HEK293T (cell line): ENCODE results near the gene TCP11.

Source experiments
- CTCF ChIA-PET: fragments of 350-600 bp; formaldehyde crosslinking; extraction: SDS; loops from one replicate; lab custom pipeline; 2021; ENCODE audit warnings: antibody characterized with exemption, inconsistent platforms; lab: Yijun Ruan, JAX
- POLR2A ChIA-PET: fragments of 350-600 bp; formaldehyde crosslinking; extraction: SDS; loops from one replicate; lab custom pipeline; 2020; ENCODE audit warnings: antibody characterized with exemption, inconsistent platforms; lab: Yijun Ruan, JAX
- DNase-seq: peaks from one replicate; pipeline ENCODE4 v3.0.0; 2012; ENCODE audit warnings: mixed read lengths; ENCODE audit errors: extremely low spot score
- ARNT ChIP-seq: fragments of 450-650 bp; IDR thresholded peaks from 2 replicates; pipeline ENCODE4 v1.6.1; 2017; ENCODE audit warnings: mild to moderate bottlenecking
- BHLHE40 ChIP-seq: fragments of 450-650 bp; IDR thresholded peaks from 2 replicates; pipeline ENCODE4 v1.6.1; 2016; ENCODE audit warnings: mild to moderate bottlenecking, moderate library complexity, borderline replicate concordance
- CTBP1 ChIP-seq: fragments of 450-650 bp; IDR thresholded peaks from 2 replicates; pipeline ENCODE4 v1.6.1; 2016; ENCODE audit warnings: borderline replicate concordance
- ELF4 ChIP-seq: fragments of 450-650 bp; IDR thresholded peaks from 2 replicates; pipeline ENCODE4 v1.6.1; 2017; ENCODE audit warnings: antibody characterized with exemption
- FOXA1 ChIP-seq: fragments of 450-650 bp; IDR thresholded peaks from 2 replicates; pipeline ENCODE4 v1.6.1; 2016; ENCODE audit warnings: mild to moderate bottlenecking
- FOXK2 ChIP-seq: fragments of 450-650 bp; IDR thresholded peaks from 2 replicates; pipeline ENCODE4 v1.6.1; 2016; ENCODE audit warnings: mild to moderate bottlenecking
- FOXM1 ChIP-seq: fragments of 450-650 bp; IDR thresholded peaks from 2 replicates; pipeline ENCODE4 v1.6.1; 2017; ENCODE audit warnings: mild to moderate bottlenecking, borderline replicate concordance
- HDGF ChIP-seq: fragments of 450-650 bp; IDR thresholded peaks from 2 replicates; pipeline ENCODE4 v1.6.1; 2017; ENCODE audit warnings: antibody characterized with exemption, borderline replicate concordance
- L3MBTL2 ChIP-seq: fragments of 450-650 bp; conservative IDR thresholded peaks from 2 replicates; pipeline ENCODE4 v1.6.1; 2016; ENCODE audit warnings: mild to moderate bottlenecking
- LEF1 ChIP-seq: fragments of 450-650 bp; IDR thresholded peaks from 2 replicates; pipeline ENCODE4 v1.6.1; 2017; ENCODE audit warnings: mild to moderate bottlenecking, borderline replicate concordance
- NFRKB ChIP-seq: fragments of 450-650 bp; IDR thresholded peaks from 2 replicates; pipeline ENCODE4 v1.6.1; 2016; ENCODE audit warnings: mild to moderate bottlenecking, moderate library complexity
- PKNOX1 ChIP-seq: fragments of 450-650 bp; IDR thresholded peaks from 2 replicates; pipeline ENCODE4 v1.6.1; 2016
- SP1 ChIP-seq: fragments of 450-650 bp; IDR thresholded peaks from 2 replicates; pipeline ENCODE4 v1.6.1; 2017
- SUZ12 ChIP-seq: fragments of 450-650 bp; IDR thresholded peaks from 2 replicates; pipeline ENCODE4 v1.6.1; 2016; ENCODE audit warnings: mild to moderate bottlenecking
- TARDBP ChIP-seq: fragments of 450-650 bp; IDR thresholded peaks from 2 replicates; pipeline ENCODE4 v1.6.1; 2016
- ZNF384 ChIP-seq: fragments of 450-650 bp; IDR thresholded peaks from 2 replicates; pipeline ENCODE4 v1.6.1; 2016

Gene TCP11

GRCh38 chr6:35073766-35074471 lies 67.2 kb downstream of the TCP11 start:
- TF ChIP-seq SP1 (no peak), NFRKB (no peak), BHLHE40 (no peak), FOXK2 (no peak), TARDBP (no peak), ZNF384 (no peak), LEF1 (no peak), PKNOX1 (no peak), HDGF (no peak), FOXA1 (no peak), FOXM1 (no peak)
- DNase-seq: no peak
- CTCF ChIA-PET: no interaction called here
- POLR2A ChIA-PET: no interaction called here

GRCh38 chr6:35073211-35073610 lies 67.9 kb downstream of the TCP11 start:
- CTCF ChIA-PET: no interaction called here
- DNase-seq: no peak
- POLR2A ChIA-PET: no interaction called here
- no peak for TF ChIP-seq ELF4
- TF ChIP-seq CTBP1: no peak
- no peak for TF ChIP-seq ARNT

- ChIA-PET CTCF (no interaction called here), POLR2A (no interaction called here)
- no peak for DNase-seq
- TF ChIP-seq NFRKB (no peak), FOXK2 (no peak), LEF1 (no peak), PKNOX1 (no peak), TARDBP (no peak), HDGF (no peak), SP1 (no peak), ELF4 (no peak), CTBP1 (no peak), ZNF384 (no peak), ARNT (no peak), L3MBTL2 (no peak), FOXM1 (no peak), FOXA1 (no peak), BHLHE40 (no peak)
Measured at GRCh38 chr6:35072698-35073055, 68.5 kb downstream of the TCP11 start.

GRCh38 chr6:35072051-35072697 lies 69.0 kb downstream of the TCP11 start:
- ChIA-PET CTCF (no interaction called here), POLR2A (no interaction called here)
- DNase-seq: no peak
- TF ChIP-seq SP1: no peak
- no peak for TF ChIP-seq BHLHE40
- no peak for TF ChIP-seq CTBP1
- no peak for TF ChIP-seq FOXM1
- TF ChIP-seq HDGF: no peak
- TF ChIP-seq SUZ12: no peak
- no peak for TF ChIP-seq LEF1
- no peak for TF ChIP-seq ARNT

- no peak for DNase-seq
- POLR2A ChIA-PET: no interaction called here
Measured at GRCh38 chr6:35071347-35071994, 69.7 kb downstream of the TCP11 start.

GRCh38 chr6:35070111-35070510 lies 71.0 kb downstream of the TCP11 start:
- no peak for DNase-seq
- CTCF ChIA-PET: no interaction called here
- POLR2A ChIA-PET: no interaction called here
- no peak for TF ChIP-seq FOXM1
- no peak for TF ChIP-seq PKNOX1

More at GRCh38 chr6:35071347-35071994, 69.7 kb downstream of the TCP11 start:
- TF ChIP-seq LEF1 (no peak), TARDBP (no peak), PKNOX1 (no peak), FOXK2 (no peak), L3MBTL2 (no peak)
- CTCF ChIA-PET: no interaction called here
